Stimulated activated CD8-positive, alpha-beta memory T cell treated with anti-CD3 and anti-CD28 coated beads, Interleukin-15, amount 100 ng/mL, for 48 hours (primary cell): ENCODE measurements around the gene CCDC144A.
"Not testable (repeated sequence)": the region's sequence is repeated elsewhere in the genome, so short reads cannot be mapped to it uniquely, and the experiment has no call there.

Experiments
- DNase-seq, 2 donors: peaks; one replicate each; pipeline ENCODE4 v3.0.0-alpha.2; 2020; ENCODE audit warnings: low read depth in 2 of 2

CCDC144A gene

DNA sequence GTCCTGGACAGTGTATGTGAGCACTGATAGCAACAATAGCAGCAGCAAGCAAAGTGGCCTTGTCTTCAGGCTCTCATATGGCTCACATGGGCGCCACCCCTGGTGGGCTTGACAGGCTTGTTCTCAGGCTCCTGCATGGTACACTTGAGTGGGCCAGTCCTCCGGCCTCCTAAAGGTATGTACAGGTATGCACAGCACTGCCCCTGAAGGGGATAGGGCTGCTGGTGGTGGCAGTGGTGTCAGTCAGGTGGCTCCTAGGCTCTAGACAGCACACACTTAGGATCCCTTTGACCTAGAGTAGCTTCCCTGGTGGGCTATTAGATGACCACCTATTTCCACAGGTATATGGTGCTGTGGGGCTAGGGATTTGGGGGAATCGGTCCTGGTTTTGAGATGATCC is 67.5 kb downstream of the CCDC144A start:
- DNase-seq: not testable (repeated sequence)

DNA sequence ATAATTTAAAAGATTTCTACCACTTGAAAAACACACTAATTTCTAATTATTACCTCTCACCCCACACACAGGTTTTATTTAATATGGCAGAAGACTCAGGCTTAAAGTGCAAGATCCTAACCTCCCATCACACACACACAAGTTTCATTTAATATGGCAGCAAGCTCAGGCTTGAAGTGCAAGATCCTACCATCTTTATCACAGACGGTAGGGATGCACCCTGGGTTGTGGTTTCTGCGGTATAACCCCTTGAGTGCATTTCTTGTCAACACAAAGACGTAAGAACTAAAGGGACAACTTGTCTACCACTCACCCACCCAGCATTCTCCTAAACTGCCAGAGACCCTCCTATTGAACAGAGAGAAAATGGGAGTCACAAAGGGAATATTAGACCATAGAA is 68.1 kb downstream of the CCDC144A start:
- not testable (repeated sequence) for DNase-seq

DNA sequence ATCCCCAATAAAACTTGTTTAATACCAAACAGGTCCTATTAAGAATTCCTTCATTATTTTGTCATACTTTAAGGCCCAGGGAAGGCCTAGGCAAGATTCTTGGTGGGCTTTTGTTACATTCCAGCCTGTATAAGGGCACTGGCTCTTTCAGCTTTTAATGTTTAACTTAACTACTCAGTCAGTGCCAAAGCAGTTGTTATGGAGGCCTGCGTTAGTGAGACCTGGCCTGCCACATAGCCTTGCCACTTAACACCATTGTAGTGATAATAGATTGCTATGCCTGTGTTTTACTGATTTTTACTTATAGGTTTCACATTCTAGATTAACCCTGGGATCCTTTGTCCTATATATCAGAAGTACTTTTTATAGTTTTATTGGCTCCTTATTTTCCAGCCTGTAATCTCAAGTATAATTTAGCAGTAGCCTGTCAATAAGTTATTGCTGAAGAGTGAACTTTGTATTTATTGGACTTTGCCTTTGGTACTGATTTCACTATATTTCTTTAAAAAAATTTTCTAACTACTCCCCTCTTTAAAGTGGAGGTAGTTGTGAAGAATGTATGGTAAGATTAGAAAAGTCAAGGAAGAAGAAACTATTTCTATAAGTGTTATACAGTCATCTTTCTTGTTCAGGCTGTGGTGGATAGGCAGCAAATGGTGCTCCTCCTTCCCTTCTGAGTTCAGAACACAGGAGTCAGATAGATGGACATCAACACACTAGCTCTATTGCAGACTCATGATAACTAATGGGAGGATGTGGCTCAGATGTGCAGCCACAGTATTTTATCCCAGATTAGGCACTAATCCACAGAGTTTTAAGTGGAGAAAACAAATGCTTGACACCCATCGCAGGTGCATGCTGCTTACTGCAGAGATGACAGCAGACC is 78.5 kb downstream of the CCDC144A start:
- DNase-seq: not testable (repeated sequence)

DNA sequence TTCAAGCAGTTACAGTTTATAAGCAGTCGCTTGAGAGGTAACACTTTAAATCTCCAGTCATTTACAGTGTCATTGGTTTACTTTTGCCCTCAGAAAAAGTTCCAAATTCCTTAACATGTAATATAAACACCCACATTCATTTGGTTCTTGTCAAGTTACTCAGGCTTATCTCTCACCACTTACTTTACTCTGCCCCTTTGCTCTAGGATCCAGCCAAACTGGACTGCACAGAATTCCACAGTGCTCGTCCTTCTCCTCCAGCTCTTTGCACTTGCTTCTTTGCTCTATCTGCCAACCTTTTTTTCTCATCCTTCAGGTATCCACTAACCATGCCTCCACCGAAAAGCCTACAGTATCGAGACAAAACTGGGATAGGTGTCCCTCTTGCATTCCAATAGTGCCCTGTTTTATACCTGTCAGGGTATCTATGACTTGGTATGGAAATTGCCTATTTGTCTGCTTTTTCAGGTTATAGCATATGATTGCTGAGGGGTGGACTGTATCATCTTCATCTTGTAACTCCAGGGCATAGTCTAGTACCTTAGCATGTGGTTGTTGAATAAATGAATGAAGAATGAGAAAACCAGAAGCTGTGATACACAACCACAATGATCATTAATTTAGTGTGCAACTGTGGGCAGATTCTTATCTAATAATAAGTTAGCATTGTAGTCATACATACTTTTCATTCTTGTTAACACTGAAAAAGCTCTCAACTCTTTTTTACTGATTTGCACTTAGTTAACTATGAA is 82.5 kb downstream of the CCDC144A start:
- not testable (repeated sequence) for DNase-seq

DNA sequence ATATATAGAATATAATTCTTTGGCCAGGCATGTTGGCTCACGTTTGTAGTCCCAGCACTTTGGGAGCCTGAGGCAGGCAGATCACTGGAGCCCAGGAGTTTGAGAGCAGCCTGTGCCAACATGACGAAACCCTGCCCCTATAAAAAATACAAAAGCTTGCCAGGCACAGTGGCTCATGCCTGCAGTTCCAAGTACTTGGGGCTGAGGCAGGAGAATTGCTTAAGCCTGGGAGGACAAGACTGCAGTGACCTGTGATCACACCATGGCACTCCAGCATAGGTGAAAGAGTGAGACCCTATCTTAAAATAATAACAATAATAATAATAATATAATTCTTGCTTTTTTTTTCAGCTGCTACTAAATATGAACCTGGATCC is 83.1 kb downstream of the CCDC144A start:
- not testable (repeated sequence) for DNase-seq

DNA sequence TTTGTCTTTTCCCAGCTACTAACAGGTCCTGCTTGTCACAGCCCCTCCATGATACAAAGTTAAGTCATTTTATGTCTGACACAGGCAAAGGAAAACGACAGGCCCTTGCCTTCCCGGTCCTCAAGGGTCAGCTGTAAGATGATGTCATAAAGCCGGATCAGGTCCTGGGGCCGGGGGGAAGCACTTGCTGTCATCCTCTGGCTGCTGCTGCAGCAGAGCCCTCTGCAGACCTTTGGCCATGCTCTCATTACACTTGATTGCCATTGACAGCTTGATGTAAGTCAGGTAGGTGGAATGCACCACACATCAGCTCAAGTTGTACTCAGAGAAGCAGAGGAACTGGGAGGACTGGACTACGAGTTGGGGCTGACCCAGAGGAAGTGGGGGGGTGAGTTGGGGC is 97.8 kb downstream of the CCDC144A start:
- DNase-seq: not testable (repeated sequence)

DNA sequence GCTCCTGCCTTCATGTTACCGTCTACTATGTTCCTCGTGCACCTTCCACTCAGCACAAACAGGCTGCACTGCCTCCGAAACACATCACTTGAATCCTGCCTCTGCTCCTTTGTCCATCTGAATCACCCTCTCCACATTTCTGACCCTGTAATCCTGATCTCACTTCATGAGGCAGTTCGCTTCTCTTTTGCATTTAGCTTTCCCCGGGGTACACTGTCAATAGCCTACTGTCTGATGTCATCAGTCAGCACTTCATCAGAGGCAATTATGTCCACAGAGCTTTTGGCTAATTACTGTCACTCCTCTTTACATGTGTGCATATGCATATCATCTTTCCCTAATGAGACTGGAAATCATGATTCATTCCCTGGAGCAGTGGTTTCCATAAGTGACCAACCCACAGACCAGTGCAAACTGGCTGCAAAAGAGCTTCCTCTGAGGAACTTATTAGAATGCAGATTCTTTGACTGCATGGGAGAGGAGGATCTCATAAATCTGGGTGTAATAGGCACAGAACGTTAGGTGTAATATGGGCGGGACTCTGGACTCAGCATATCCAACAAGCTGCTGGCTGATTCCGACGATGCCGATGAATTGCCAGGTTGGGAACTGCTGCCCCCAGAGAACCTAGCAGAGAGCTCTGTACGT is 99.0 kb downstream of the CCDC144A start:
- not testable (repeated sequence) for DNase-seq

DNA sequence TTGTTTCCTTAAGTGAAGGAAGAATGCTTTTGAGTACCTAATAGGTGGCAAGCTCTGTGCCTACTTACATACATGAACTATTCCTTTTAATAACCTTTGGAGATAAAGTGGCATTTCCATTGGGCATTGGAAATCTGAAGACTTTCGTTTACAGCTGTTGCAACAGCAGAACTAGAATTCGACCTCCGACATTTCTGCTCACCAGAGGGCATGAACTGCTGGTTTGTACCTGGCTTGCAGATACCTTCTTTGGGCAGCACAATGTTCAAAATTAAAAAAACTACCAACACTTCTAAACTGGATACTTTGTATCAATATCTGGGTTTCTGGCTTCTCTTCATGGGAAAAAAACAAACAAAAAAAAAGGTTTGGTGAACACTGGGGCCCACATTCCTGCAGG is 99.6 kb downstream of the CCDC144A start:
- not testable (repeated sequence) for DNase-seq

DNA sequence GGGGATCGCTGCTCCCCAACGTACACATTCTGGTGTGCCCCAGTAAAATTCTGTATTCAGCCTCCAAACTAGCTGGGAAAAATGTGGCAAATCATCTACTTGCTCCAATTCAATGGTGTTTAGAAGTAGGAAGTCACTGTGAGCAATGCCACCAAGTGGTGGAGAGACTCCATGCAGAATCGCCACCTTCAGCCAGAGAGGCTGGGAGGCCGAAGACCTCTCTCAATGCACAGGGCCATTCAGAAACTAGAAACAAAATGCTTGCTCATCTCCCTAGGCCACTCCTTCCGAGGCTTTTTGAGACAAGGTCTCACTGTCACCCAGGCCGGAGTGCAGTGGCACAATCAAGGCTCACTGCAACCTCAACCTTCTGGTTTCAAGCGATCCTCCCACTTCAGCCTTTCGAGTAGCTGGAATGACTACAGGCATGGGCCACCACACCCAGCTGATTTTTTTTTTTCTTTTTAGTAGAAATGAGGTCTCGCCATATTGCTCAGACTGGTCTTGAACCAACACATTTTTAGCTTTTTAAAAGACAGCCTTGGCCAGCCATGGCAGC is 100.4 kb downstream of the CCDC144A start:
- not testable (repeated sequence) for DNase-seq

DNA sequence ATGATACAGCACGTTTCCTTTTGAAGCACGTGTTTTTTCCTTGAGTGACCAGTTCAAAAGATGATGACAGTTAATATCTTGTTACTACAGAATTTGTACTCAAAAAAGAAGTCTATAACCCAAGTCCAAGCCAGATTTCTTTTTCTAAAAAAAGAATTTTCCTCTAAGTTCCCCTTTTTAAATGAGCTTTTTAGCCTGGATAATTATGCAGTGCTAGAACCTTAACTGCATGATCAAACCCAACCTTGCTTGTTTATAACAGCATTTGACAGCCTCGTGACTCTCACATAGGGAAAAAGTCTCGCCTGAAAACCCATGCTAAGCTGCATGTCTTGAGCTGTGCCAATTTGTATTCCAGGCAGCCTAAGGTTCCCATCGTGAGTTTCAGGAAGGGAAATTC is 104.2 kb downstream of the CCDC144A start:
- DNase-seq: not testable (repeated sequence)

DNA sequence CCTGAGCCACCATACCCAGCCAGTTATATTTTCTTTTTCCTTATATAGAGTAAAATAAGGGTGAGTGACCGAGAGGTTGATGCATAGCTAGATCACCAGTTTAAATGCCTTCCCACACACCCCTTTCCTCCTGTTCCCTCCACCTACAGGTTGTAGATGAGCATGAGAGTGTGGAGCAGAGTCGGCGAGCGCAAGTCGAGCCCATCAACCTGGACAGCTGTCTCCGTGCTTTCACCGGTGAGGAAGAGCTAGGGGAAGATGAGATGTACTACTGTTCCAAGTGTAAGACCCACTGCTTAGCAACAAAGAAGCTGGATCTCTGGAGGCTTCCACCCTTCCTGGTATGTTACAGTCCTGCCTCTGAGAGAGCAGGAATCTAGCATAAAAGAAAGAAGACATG is 105.9 kb downstream of the CCDC144A start:
- not testable (repeated sequence) for DNase-seq

DNA sequence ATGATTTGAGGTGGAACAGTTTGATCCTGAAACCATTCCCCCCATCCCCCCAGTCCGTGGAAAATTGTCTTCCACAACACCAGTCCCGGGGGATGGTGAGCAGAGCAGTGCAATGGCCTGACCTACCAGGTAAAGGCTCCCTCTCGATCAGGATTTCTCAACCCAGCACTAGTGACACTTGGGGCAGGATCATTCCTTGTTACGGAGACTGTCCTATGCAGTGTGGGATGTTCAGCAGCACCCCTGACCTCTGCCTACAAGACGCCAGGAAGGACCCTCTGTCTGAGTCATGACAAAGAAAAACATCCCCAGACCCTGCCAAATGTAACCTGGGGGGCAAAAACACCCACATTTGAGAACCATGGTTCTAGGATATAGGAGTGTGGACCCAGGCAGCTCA is 114.8 kb downstream of the CCDC144A start:
- DNase-seq: not testable (repeated sequence)

DNA sequence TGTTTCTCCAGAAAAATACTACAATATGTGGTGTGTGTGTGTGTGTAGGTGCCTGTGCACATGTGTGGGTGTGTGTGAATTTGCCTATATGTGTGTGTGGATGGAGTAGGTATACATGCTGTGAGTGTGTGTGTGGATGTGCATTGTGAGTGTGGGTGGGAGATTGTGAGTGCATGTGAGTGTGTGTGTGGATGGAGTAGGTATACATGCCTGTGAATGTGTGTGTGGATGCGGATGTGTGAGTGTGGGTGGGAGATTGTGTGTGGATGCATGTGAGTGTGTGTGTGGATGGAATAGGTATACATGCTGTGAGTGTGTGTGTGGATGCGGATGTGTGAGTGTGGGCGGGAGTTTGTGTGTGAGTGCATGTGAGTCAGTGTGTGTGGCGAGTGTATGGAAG is 116.6 kb downstream of the CCDC144A start:
- not testable (repeated sequence) for DNase-seq

DNA sequence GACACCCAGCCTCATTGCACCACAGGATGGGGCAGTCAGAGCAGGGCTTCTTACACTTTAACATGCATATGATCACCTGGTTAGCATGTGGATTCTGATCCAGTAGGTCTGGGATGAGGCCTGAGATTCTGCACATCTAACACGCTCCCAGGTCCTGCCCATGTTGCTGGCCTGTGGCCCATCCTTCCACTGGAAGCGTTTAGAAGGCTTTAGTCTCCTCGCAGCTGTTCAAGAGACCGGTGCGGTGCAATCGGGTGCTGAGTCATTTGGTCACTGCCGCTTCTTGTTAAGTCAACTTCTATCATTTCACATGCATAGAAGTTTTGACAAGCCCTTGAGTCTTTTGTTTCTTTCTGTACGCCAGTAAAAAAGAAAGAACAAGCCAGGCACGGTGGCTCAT is 117.6 kb downstream of the CCDC144A start:
- not testable (repeated sequence) for DNase-seq

DNA sequence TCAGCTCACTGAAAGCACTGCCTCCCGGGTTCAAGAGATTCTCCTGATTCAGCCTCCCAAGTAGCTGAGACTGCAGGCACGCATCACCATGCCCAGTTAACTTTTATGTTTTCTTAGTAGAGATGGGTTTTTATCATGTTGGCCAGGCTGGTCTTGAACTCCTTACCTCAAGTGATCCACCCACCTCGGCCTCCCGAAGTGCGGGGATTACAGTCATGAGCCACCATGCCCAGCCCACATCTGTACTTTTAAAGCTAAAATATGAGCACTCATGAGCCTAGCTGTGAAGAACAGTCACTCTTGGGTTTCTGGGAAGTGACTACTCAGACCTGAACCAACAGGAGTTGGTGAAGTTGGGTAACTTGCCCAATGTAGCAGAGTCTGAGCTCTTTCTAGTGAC is 120.2 kb downstream of the CCDC144A start:
- DNase-seq: not testable (repeated sequence)

DNA sequence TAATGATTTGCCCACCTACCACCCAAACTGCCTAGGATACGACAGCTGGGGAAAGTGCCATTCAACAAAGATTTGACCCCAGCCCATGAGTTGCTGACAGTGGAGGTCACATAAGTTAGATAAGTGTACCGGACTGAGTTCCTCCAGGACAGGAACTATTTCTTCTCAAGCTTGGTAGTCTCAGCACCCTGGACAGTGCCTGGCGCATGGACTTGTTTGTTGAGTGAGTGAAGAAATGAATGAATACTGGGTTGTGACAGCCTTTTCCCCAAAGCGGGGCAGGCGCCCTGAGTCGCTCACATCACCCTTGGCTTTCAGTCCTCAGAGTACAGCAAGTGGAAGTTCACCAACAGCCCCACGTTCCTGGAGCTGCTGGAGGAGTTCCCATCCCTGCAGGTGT is 122.1 kb downstream of the CCDC144A start:
- DNase-seq: not testable (repeated sequence)

DNA sequence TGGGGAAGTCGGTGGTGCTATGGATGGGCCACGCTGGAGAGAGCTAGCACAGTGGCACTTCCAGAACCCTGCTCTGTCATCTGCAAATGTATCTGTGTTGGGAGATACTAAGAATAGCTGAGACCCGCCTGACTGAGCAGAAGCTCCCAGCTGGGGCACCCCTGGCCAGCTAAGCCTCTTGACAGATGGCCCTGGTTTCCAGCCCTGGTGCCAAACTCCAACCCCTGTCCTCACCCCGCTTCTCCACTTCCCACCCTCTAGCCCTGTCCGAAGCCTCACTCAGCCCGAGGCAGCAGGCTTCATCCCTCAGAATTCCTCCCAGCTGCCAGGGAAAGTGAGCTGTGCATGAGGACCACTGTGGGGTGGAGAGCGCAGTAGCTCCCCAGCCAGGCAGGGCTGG is 124.4 kb downstream of the CCDC144A start:
- no peak for DNase-seq

DNA sequence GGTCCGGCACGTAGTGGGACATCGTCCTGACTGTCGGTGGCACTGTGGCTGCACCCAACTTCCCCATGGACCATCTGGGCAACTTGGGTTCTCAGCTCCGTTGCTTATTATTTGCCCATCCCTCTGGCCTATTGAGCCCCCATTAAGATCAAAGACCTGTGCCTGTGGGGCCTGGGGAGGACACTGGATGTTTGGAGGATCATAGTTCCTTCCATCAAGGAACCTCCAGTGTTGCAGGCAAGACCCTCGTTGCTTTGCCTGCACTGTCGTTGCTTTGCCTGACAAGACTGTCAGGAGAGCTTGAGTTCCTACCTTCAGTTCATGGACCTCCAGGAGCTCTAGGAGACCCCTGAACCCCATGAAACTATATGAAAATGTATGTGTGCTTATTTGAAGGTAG is 127.2 kb downstream of the CCDC144A start:
- DNase-seq: no peak

DNA sequence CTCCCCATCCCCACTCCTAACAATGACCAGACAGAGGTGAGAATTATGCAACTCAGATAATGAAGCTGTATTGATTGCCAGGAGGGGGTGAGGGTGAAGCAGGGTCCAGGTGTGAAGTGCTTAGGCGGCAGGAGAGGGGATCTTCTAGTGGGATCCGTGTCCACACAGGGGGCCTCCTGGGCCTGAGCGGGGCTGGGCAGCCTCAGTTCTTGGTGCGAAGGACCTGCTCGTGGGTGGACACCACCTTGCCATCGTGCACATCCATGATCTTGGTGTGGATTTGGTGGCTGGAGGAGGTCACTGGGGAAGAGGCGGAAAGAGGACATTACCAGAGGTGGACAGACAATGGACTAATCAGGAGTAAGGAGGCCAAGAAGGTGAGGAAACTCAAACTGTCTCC is 127.9 kb downstream of the CCDC144A start:
- not testable (repeated sequence) for DNase-seq

DNA sequence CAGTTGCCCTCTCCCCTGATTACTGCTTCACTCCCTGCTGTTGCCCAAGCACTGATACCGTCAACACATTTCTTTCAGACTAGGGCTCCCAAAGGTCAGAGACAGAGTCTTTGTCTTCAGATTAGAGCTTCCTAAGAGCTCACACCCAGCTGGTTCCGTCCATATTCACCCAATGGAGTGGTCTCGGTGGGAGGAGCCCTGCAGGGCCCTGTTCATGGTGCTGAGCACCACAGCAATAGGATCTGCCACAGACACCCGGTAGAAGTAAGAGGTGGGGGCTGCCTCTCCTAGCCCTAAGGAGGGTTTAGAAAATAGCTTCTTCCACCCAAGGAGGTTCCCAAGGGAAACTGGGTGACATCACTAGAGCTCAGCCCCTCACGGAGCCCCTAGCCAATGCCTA is 128.3 kb downstream of the CCDC144A start:
- no peak for DNase-seq

DNA sequence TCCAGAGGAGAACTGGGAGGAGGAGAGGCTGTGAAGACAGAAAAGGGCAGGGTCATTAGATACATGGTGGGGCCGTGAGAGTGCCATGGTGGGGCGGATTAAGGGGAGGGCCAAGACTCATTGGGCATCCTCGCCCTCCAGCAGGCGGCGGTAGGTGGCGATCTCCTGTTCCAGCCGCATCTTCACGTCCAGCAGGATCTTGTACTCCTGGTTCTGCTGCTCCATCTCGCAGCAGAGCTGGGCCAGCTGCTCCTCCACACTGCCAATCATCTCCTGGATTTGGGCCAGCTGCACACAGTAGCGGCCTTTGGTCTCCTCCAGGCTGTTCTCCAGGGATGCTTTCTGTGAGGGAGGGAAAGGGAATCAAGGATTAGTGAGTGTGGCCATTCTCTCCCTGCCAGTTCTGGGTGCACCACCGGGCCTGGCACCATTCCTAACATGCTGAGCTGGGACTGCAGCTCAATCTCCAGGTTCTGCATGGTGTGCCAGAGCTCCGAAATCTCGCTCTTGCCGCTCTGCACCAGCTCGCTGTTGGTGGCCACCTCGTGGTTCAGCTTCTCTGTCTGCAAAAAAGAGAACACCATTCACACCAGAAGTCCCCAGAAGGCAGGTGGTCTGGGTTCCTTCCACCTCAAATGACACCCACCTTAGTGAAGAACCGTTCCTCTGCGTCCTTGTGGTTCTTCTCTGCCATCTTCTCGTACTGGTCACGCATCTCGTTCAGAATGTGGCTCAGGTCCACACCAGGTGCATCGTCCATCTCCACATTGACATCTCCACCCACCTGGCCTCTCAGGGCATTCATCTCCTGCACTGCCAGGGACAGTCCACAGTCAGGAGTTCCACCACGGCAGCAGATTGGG is 129.0 kb downstream of the CCDC144A start:
- DNase-seq: no peak
